T47D (cell line): Measurements from ENCODE around the gene HMX1.

ENCODE experiments used
- DNase-seq, 2 experiments: peaks; one replicate each; pipeline versions ENCODE4 v3.0.0 to v3.0.0-alpha.2; 2011 to 2012; ENCODE audit warnings: low read depth in 1 of 2, low spot score in 1 of 2
- JUND ChIP-seq: IDR thresholded peaks from 2 replicates; pipeline ENCODE4 v1.6.1; 2012; ENCODE audit warnings: low read depth
- in situ Hi-C: cut with HindIII; loops from 2 replicates; pipeline ENCODE4 v1.10.0; 2016; ENCODE audit warnings: low sequenced_read_pairs, low pct_unique_long_range_greater_than_20kb

Gene HMX1

DNA sequence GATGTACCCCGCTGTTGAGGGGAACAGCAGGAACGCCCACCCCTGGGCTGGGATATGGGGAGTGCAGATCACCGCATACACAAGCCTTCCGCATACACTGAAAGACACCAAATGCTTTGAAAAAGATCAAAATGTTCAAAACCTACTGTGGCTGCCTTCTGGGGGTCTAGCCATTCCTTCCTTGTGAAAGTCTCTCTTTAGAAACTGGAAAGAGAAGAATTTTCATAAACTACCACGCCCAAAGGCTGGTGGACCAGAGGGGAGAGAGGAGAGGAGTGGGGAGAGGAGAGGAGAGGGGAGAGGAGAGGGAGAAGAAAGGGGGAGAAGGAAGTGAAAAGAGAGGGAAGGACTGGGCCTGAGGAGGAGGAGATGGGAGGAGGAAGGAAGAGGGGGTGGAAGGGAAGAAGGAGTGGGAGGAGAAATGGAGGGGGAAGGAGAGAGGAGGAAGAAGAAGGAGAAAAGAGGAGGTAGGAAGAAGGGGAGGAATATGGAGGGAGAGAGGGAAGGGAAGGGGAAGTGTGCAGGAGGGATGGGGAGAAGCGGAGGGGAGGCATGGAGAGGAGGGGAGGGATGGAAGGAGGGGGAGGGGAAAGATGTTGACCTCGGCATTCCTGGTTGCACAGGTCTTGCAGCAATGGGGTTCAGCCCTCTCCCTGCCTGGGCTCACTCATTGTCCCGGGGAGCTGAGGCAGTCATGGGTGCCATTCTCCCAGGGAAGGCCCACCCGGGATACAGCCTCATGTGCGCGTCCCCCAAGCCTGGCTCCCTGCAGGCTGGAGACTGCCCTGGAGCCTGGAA, 5.5 kb upstream of the HMX1 start:
- in situ Hi-C loops, result no loop called here
- no peak for TF ChIP-seq JUND
- no peak for DNase-seq

DNA sequence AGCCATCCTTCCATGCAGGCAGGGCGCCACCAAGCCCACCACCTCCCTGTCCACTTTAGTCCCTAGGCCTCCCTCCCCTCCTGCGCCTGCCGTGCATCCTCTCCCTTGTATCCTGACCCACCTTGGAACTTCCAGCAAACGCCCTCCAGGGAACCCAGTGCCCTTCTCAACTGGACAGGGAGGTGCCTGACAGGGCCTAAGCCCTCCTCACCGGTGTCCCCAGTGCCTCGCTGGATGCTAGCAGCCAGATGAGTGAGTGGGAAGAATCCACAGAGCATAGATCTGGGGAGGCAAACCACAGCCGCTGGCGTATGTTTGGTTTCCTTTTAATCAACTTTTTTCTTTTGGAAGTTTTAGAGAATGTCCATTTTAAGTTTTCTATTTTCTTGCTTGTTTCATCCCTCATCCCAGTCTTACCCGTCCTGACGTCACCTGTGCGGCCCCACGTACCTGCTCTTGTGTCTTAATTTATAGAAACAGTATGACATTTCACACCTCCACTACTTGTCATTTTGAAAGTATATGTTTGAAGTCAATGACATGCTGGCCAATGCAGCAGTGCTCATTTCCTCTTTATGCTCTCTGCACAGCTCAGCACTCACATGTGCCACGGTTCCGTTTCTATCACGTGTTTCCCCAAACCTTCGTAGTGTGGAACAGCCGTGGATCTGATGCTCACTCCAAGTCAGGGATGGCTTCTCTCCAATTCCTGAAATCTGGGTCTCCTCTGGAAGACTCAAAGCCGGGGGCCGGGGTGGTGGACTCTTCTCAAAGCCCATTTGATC, 3.4 kb upstream of the HMX1 start:
- no peak for TF ChIP-seq JUND
- no peak for DNase-seq
- in situ Hi-C loops, result no loop called here

DNA sequence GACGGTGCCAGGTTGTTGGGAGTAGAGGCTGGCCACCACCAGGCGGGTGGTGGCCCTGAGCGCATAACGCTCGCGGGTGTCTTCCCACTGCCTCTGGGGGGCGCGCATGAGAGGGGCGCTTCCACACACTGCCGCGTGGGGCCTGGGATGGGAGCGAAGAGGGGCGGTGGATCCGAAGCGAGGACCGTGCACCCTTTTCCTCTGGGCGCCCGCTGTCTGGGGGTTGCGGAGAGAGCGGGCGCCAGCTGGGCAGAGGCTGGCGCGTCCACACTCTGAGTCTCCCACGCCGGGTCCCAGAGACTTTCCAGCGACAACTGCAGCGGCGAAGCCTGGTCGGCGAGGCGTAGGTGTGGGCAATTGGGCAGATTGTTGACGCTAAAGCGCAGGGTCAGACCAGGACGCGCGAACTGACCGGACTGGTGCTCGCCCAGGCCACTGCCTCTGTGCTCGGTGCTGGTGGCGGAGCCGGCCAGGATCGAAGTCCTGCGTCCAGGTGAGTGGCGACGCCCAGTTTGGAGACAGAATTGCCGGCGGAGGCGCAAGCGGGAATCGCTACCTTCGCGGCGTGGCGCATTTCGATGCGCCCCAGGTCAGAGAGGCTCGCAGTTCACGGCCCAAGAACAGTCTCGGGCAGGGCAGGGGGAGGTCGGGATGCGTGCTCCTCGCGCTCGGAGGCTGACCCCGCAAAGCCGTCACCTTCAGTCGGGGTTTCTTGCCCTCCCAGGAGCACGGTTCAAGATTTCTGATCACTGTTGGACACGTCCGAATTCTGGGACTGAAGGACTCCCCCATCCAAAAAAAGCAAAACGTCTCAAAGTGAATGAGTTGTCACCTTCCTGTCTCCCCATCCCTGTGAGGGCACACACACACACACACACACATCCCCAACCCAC, 2.6 kb upstream of the HMX1 start:
- no peak for TF ChIP-seq JUND
- in situ Hi-C loops, result no loop called here

DNA sequence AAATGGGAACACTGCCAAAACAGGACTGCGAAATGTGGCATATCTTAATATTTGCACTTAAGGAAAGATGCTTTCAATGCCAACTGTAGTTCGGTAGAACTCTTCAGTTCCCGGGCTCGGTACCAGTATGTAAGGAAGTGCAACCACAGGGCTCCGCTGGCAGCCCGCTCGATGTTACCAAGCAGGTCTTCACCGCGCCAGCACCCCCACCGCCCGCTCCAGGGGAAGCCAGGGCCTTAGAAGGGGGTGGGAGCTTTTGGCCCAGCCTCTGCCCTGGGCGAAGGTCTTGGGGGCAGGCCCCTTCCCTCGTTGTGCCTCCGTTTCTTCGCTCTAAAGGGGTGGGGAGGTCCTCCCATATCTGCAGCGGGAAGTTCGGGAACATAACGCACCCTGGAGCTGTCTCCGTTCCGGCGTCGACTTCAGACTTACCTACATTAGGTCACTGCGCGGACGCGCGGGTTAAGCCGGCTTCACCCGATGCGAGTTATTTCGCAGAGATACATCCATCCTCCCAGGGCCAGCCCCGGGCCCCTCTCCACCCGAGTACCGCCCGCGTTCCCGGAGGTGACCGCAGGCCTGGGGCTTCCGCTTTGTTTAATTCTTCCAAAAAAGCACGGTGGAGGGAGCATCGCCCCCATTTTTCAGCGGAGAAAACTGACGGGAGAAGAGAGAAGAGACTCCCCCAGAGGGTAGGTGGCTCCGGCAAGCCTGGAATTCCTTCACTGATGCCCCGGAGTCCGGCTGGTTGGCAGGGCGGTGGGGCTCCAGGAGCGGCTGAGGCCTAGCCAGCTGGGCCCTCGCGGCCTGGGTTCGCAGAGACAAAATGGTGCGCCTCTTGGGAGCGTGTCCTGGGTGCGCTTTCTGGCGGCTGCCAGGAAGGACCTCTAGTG, 1.0 kb upstream of the HMX1 start:
- peak in 1 of 2 experiments; percentile 3 for DNase-seq
- no peak for TF ChIP-seq JUND
- in situ Hi-C loops, result no loop called here

More for the DNA sequence above, 2.6 kb upstream of the HMX1 start:
- no peak for DNase-seq

DNA sequence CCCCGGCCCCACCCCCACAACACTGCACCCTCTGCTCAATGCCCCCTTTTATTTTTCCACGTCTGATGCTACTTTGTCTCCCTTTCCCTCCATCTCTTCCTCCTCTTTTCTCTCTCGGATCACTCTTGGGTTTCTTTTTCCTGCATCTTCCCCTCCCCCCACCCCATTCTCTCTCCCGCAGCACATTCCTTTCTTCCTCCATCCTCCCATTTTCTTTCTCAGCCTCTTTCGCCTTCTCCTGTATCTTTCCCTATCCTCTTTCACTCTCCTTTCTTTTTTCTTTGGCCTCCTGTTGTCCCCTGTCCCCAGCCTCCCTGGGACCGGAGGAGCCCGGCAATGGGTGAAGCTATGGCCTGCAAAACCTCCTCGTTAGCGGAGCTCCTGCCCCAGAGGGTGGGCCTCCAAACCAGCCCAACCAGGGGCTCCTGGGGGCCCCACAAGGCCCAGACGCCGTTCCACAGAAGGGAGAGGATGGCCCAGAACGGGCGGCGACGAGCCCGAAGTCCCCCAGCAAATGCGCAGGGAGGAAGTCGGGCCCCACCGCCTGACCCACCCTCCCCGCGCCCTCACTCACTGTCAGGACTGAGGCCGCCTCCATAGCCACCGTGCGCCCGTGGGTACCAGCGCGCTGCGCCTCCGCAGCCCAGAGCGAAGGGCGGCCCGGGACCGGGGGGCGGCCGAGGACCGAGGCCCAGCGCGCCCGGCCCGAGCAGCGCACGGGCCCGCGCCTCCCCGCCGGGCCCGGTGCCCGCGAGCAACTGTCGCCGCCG, 807 bp downstream of the HMX1 start:
- TF ChIP-seq JUND, result no peak
- no peak for DNase-seq
- in situ Hi-C loops, result no loop called here

DNA sequence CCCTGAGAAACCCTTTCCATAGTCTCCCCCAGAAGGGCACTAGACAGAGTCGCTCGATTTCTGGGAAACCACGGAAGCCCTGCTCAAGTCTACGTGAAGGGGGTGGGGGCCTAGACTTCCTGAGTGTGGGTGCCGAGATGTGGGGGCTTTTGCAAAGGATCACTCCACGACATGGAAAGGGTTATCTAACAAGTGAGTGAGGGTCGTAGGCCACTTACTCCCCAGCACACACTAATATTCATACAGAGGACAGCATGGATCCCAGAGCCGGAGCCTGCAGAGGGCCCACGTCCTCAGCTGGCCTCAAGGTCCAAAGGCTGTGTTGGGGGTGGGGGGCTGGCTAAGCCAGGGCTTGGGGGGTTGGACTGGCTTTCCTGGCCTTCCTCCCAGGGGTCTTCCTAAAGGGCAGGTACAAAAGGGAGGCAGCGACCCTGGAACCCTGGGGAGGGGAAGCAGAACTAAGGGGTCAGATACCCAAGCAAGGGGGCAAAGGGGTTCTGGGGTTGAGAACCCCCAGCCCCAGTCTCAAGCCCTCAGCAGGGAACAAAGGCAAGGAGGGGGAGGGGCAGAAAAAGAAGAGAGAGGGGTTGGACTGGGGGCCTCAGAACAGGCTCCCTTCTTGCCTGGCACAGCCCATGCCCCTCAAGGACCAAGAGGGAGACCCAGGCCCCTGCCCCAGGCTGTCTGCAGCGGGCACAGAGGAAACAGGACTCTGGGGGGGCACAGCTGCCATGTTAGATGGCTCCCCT, 1.6 kb downstream of the HMX1 start:
- in situ Hi-C loops, result no loop called here
- TF ChIP-seq JUND, result no peak
- DNase-seq, result no peak

DNA sequence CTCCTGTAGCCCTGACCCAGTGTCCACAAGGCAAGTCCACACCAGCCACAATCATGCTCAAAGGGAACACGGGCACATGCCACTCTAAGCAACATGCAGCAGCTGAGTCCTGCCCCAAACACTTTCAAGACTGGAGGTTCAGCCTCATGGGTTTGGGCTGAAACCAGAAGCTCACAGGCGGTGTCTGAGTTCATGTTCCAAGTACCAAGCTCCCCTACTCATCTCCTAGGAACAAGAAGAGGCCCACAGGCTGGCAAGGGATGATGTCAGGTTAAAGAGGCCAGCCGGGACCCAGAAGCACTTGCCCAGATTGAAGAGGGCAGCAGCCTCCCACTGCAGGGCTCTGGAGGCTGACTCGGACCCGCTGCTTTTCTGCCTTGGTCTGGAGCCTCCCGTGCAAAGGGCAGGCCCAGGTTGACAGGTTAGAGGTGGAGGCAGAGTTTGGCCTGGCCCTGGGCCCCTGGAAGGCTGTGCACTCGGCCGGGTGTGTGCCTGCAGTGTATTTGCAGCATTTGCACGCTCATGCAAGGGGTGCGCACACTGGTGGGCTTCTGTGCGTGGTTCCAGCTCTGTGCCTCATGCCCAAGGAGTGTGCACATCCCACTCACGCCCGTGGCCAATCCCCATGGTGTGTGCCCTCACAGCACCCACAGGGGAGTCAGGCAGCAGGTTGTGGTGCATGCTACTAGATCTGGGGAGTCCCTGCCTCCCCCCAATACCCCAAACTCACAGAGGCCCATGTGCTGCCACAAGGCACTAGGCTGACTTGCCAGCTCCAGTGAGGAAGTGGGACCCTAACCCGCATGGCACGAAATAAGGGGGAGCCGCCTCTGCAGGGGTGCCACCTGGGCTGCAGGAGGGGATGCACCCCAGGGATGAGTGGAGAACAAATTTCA, 2.4 kb downstream of the HMX1 start:
- in situ Hi-C loops, result no loop called here
- no peak for TF ChIP-seq JUND
- no peak for DNase-seq

DNA sequence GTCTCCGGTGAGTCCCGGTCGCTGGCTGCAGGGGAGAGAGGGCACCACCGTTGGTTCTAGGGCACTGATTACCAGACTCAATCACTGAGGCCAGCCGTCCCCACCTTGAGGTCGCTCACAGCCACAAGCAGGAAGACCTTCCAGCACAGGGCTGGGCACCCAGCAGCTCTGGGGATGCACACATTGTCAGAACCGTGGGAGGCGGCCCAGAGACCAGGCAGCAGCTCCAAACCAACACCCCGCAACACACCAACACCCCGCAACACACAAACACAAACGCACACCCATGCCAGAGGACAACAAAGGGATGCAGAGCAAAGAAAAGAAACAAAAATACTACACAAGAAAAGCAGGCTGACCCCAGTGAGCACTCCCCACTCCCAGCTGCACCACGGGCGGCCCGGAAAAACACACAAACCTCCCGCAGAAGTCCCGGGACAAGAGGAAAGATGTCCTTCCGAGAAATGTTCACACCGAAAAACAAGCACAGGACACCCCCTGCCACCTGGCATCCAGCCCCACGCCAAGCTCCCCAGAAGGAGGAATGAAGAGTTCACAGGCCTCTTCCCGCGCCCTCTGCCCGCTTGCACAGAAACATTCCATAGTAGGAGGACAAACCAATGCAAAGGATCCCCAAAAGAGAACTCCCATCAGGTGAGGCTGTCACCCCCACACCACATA, 3.2 kb downstream of the HMX1 start:
- in situ Hi-C loops, result no loop called here
- no peak for DNase-seq
- TF ChIP-seq JUND, result no peak

DNA sequence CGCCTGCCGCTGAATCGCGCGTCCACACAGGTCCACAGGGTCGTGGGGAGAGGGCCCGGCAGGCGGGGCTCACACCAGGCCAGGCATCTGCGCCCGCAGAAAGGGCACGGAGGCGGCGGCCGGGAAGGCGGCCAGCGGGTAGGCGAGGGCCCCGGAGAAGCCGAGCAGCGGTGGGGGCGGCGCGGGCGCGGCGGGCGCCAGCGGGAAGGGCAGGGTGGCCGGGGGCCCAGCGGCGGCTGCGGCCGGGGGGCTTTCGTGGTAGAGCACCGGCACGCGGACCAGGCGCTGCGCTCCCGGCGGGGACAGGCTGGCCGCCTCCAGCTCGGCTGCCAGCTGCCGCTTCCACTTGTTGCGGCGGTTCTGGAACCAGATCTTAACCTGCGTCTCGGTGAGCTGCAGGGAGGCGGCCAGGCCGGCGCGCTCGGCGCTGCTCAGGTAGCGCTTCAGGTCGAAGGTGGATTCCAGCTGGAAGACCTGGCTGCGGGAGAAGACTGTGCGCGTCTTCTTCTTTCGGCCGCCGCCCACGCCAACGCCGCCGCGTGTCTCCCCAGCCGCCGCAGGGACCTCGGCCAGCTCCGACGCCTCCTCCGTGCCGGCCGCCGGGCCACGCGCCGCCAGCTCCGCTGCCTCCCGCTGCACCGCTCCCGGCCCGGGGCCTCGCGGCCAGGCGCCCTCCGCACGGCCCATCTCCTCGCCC, 3.9 kb downstream of the HMX1 start:
- DNase-seq, result no peak
- in situ Hi-C loops, result no loop called here
- no peak for TF ChIP-seq JUND
